HG03175 (cell line): ENCODE results near the gene PLA2G2C.

Experiments used
- ATAC-seq: cut with Tn5 transposase; IDR thresholded peaks from one replicate; pipeline ENCODE4 v1.9.1; 2021; ENCODE audit warnings: mild to moderate bottlenecking, moderate library complexity; ENCODE audit not compliant: unreplicated experiment

PLA2G2C gene

DNA sequence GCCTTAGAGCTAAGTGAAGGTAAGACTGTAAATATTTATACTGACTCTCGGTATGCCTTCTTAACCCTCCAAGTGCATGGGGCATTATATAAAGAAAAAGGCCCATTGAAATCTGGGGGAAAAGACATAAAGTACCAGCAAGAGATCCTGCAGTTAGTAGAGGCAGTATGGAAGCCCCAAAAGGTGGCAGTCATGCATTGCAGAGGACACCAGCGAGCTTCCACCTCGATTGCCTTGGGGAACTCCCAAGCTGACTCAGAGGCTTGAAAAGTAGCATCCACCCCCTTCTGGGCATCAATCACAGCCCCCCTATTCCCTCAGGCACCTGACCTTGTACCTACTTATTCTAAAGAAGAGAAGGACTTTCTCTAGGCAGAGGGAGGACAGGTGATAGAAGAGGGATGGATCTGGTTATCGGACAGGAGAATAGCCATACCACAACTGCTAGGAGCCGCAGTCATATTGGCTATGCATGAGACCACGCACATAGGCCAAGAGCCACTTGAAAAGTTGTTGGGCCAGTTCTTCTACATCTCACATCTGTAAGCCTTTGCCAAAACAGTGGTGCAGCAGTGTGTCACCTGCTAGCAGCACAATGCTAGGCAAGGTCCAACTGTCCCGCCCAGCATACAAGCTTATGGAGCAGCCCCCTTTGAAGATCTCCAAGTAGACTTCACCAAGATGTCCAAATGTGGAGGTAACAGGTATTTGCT lies 27.8 kb downstream of the PLA2G2C start:
- no peak for ATAC-seq

DNA sequence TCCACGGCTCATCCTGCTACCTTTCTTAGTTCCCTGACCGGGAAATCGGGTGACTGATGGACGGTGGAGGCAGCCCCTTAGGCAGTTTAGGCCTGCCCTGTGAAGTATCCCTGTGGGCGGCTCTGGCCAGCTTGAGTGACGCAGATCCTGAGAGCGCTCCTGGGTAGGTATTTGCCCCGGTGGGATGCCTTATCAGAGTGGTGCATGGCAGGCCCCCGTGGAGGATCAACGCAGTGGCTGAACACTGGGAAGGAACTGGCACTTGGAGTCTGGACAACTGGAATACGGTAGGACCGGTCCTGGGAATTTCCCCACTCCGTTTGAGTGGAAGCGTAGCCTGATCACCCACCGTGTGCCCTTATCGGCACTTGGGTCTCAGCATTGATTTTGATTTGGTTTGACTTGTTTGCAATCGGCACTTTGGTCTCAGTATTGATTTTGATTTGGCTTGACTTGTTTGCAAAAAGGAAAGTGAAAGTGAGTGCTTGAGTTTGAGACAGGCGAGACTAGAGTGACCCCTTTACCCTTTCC lies 32.0 kb downstream of the PLA2G2C start:
- ATAC-seq = no peak

DNA sequence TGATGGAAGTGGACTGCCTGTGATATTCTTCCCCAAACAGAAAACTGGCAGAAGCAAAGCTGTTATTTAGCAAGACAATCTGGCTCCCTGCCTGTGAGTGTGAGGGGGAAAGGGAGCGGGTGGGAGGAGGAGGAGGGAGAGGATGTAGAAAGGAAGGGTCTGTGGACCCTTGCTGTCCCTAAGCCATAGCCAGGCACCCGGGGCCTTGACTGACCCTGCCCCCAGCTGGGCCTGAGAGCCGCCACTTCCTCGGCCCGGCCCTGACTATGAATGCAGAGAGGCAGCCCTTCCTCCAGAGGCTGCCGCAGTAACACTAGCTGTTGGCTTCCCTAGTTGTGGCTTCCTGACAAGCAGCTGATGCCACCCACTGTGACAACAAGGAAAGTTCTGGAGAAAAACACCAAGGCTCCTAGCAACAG lies 33.3 kb downstream of the PLA2G2C start:
- no peak for ATAC-seq

DNA sequence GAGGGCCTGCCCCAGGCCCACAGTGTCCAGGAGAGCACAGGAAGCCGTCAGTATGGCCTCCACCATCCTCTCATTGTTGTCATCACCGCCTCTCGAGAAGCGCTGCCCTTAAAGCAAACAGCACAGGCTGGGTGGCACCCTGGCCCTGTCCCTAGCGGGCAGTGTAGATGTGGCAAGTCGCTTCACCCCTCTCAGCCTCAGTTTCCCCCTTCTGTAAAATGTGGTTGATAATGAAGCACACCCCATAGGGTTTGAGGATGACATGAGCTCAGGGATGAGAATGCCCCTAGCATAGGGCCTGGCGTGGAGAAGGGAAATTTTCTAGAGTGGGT lies 33.8 kb downstream of the PLA2G2C start:
- ATAC-seq = no peak

DNA sequence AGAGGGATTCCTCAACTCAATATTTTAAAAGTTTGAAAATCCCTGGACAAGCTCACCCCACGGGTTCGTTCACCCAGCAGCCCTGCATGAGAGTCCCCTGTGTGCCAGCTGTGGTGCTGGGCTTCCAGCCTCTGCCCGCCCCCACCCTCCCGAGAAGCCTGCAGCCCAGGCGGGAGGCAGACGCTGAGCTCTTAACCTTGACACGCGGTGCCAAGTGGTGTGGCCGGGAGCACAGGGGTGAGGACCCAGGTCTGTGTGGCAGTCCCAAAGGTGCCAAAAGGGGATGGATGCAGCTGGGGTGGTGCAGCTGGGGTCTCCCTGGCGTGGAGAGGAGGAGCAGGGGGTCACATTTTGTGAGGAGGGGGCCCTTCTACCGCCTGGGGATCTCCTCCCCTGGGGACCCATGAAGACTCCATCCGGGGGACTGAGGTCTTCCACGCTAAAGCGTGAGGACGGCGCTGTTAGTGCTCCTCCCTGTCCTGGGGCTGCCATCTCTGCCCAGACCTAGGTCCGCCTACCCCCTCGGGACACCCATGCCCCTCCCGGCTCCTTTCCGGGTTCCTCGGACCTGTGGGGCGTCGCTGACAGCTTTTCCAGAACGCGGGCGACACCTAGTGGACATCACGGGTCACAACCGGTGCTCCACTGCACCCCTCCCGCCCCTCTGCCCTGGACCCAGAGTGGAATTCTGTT lies 34.3 kb downstream of the PLA2G2C start:
- ATAC-seq = peak; percentile 80

DNA sequence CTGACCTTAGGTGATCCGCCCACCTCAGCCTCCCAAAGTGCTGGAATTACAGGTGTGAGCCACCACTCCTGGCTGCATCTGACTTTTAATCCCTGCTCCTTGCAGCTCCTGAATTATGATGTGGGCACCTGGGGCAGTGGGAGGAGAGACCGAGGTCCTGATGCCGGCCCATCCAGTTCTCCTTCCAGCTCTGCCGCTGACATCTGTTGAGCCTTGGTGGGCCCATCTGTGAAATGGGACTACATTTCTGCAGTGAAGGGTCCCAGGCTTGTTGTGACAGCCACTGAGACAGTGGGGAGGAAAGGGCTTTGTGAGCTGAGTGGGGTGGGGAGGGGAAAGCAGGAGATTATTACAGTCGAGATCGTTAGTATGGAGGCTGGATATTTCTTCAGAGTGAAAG lies 35.3 kb downstream of the PLA2G2C start:
- ATAC-seq = no peak

DNA sequence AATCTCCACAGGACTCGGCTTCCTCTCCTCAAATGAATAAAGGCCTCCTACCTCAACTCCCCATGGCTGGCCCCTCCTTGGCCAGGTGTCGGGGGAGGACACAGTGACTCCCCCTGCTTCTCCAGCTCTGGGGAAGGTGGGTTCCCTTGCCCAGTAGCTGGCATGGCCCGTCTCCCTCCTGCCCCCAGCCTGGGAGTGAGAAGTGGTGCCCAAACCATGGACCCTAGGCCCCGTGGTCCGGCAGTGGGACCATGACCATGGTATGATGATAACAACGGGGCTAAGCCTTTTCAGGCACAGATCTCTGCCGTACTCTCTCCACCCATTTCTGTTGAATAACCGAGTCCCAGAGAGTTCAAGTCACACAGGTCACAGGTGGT lies 36.0 kb downstream of the PLA2G2C start:
- ATAC-seq = no peak

DNA sequence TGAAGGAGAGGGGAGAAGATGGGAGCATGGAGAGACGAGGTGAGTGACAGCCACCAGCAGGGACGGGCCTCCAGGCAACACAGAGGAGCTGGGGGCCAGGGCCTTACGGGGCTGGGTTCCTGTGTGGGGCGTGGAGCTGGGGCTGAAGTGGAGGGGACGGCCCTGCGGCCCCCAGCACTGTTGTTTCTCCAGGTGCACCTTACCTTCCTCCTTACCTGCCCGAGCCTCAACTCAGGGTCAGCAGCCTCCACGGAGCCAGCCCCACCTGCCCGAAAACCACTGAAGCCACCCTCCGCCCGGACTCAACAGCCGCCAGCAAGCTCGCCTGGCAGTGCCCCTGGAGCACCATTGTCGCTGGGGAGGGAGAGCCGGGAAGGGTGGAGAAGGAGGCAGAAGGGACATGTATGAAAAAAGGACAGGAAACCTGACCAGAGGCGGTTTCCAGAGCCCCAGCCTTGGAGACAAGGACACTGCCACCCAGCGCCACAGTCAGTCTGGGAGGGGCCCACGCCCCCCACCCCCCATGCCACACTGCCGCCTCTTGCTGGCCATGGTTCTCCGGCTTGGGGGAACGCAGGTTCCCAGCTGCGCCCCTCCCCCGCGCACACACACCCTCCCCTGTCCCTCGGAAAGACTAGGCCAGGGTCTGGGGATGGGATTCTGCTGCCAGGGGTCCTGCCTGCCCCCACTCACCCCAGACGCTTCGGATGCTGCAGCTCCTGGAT lies 36.6 kb downstream of the PLA2G2C start:
- no peak for ATAC-seq

DNA sequence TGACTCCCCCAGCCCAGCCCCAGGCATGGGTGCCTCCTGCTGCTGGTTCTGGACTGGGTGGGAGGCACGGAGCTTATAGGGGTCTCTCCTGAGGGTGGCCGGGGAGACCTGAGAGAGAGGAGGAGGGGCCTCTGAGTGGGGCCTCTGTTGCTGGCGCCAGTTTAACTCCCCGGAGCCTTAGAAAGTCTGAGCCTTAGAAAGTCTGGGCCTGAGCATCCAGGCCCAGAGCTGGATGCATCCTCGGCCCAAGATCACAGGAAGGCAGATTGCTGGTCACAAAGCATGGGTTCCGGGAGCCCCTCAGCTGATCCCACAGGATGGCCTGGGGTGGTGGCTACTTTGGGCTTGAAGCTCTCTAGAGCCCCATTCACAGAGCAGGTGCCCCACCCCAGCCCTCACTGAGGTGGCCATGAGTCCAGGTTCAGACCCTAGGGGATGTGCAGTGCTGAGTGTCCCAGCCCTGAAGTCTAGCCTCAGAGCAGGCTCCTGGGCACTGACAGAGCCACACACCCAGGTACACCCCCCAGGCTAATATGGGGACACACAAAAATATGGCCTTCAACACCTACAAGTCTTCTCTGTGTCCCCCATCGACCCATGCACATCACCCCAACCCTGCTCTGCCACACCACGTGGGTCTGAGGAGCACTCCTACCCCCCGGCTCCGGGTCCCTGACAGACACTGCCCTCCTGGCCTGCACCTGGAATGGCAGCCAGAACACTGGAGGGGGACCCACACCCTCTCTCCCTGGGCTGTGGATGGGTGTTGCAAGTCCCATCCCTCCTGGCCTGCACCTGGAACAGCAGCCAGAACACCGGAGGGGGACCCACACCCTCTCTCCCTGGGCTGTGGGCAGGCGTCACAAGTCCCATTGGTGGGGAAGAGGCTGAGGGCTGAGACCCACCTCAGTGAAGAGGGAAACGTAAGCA lies 37.5 kb downstream of the PLA2G2C start:
- no peak for ATAC-seq

DNA sequence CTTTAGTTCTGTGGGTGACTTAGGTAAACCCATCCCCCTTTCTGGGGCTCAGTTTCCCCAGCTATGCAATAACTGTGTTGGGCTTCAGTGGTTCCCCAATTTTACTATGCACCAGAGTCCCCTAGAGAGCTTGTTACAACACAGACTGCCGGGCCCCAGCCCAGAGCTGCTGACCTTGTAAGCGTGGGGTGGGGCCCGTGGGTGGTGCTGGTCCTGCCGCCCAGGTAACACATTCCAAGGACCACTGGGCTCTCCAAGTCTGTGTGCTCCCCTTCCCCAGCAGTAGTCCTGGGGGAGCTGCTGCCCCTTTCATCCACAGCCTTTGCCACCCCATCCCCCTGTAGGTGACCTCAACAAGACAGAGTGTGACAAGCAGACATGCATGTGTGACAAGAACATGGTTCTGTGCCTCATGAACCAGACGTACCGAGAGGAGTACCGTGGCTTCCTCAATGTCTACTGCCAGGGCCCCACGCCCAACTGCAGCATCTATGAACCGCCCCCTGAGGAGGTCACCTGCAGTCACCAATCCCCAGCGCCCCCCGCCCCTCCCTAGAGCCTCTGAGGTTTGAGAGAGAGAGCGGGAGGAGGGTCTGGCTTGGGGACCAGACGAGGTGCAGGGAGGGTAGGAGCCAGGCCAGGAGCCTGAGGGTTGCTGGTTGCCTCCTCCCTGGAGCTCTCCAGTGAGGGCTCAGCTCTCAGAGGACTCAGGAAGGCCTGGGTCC lies 38.3 kb downstream of the PLA2G2C start:
- no peak for ATAC-seq

DNA sequence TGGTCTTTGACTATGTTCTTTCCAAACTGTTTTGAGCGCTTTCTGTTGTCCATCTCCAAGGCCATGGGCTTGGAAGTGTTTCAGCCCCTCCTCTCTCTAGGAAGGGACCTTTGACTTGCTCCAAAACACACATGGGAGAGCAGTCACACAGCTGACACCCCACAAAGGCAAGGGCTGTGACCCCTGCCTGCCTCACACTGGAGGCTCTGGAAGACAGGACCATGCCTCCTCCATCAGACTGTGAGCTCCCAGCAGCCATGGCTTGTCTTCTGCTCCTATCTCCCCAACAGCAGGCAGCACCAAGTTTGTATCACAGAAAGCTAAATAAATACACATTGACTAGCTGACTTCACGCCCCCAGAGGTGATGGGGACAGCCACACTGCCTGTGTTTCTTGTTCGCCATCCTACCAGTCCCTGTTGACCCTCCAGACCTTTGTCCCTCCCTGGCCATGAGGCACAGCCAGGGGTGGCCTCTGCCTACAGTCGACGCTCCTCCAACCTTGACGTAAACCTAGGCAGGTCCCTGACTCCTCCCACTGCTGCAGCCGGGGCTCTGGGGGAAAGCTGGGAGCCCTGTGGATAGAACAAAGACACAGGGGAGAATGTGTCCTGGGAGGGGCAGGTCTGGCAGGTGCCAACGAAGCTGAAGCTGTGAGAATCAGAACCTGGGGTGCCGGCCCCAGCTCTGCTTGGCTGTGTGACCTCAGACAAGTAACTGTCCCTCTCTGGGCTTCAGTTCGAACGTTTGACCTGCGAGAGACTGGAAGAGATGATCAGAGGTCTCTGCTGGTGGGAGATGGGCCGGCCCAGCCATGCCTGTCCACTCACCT lies 42.4 kb downstream of the PLA2G2C start:
- no peak for ATAC-seq

DNA sequence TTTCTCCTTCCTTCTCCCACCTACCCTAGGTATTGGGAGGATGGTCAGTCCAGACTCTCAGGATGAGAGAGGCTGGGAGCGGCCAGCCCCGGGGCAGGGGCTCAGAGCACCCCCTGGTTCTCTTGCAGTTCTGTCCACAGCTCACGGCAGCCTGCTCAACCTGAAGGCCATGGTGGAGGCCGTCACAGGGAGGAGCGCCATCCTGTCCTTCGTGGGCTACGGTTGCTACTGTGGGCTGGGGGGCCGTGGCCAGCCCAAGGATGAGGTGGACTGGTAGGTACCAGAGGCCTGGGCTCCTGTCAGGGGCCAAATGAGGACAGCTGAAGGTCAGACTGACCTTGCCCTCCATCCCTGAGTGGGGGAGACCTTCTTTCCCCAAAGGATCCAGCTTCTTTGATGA lies 43.0 kb downstream of the PLA2G2C start:
- no peak for ATAC-seq

DNA sequence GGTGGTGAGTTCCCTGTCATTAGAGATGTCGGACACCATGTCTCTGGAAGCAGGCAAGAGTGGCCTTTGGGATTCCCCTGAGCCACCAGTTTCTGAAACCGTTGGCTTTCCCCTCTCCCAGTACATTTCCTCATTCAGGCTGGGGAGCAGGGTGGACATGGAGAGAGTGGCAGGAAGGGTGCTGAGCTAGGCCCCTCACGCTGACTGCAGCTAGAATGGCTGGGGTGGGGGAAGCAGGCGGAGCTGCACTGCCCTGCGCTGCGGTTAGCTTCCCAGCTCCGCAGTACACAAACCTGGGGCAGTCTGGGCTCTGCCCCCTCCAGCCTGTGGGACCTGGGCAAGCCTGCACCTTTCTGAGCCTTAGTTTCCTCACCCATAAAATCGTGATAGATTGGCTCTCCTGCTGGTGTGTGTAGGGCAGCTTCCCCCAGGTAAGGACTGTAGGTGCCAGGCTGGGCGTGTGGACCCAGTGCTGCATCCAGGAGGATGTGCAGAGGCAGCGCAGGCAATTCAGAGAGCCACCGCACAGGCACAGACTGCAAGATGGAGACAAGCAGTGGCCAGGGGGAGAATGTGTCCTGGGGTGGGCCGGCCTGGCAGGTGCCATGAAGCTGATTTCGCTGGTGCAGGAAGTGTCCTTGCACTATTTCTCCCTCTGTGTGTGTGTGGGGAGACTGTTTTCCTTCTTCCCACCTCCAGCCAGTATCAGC lies 44.2 kb downstream of the PLA2G2C start:
- no peak for ATAC-seq

DNA sequence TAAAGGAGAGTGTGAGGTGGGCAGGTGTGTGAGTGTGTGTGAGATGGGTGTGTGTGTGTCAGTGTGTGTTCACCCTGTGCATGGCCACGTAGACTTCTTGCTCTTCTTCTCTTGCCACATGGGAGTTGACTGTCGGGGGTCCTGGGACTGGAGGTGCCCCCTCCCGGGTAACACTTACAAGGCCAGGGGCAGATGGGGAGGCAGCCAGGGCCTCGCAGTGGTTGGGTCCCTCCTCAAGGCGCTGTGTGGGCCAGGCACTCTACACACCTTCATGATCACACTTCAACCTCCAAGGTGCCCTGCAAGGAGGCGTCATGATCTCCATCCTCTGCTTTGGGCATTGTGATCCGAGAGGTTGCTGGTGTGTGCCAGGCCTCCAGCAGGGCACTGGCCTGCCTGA lies 44.9 kb downstream of the PLA2G2C start:
- ATAC-seq = no peak

DNA sequence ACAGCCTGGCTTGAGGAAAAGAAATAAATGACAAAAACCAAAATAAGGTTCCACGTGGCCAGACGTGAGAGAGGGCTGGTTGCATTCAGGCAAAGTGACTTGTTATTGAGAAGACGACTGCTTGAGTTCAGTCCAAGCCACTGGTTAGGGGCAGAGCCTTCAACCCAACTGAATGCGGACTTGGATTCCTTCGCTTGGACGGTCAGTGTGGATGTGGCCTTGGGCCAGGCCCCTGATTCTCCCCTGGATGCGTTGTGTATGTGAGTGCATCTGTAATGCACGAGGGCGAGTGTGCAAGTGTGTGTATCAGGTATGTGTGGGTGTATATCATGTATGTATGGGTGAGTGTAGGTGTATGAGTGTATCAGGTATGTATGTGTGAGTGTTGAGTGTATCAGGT lies 45.3 kb downstream of the PLA2G2C start:
- ATAC-seq = no peak

DNA sequence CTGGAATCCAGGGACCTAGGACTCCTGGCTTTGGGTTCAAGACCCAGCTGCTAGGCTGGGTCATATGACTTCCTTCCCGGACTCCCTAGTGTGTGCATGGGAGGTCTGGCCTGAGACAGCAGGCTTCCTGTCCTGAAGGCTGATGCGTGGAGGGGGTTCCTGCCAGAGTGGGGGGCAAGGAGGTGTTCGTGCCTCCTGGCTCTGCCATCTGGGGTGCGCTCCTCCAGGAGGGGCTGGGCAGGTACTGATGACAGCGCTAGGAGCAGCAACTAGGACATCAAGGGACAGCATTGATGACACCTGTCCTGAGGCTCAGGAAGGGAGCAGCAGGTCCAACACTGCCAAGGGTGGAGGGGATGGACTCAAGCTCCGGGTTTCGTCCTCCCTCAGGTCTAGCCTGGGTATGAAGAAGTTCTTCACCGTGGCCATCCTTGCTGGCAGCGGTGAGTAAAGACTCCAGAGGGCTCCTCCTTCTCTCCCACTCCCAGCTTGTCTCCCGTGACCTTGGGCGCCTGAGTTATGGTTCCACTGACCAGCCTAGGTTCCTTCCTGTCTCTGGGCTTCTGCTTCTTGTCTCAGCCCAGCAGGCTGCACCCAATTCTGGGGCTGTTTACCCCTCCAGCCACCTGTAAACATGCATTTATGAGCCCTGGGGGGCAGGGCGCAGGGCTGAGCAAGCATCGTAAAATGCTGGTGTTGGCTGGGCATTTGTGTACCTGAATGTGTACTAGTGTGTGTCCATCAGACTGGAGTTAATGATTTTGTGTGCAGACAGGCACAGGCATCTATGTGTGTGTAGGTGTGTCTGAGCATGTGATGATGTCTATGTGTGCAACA lies 46.3 kb downstream of the PLA2G2C start:
- ATAC-seq = no peak

DNA sequence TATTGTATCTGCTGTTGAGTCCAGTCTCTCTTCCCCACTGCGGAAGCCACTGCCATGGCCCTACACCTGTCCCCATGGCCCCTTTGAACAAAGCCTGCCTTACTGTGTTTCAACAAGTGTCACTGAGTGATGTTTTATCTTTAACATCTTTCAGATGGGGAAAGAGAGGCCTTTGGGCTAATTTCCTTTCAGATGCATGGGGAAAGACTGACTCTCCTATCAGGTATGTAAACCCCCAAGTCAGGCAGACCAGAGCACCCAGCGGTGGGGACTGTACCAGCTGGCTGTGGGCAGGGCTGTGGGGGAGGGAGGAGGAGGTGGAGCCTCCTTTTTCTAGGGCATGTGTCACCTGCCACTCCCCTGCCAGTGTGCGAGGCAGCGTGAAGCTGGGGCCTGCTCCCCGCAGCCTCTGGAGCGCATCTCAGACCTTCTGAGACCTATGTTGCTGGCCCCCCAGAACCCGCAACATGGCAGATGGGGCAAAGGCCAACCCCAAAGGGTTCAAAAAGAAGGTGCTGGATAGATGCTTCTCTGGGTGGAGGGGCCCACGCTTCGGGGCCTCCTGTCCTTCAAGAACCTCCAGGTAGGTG lies 47.3 kb downstream of the PLA2G2C start, which contains the start of gene PLA2G2F:
TSS of gene PLA2G2F (plus strand) at position 363 of the 590 bp plus-strand sequence. CDS start at position 468, 105 bp downstream.
- ATAC-seq = no peak
